Mesothelial cell of epicardium (in vitro differentiated cells): ENCODE results near the gene PJA2. TPM values are rescaled to one million over a fixed set of nuclear protein-coding genes. Genes with fewer than 3 reads are reported as not detected.

Experiments
- DNase-seq, 2 experiments: peaks; one replicate each; pipeline ENCODE4 v3.0.0; 2021; ENCODE audit warnings: low spot score in 2 of 2; ENCODE audit not compliant: unreplicated experiment in 2 of 2
- H3K27ac Mint-ChIP-seq: 2 replicates; pipeline ENCODE4 v1.8.0; 2021; ENCODE audit warnings: mixed read lengths
- H3K27me3 Mint-ChIP-seq: 2 replicates; pipeline ENCODE4 v1.8.0; 2021; ENCODE audit warnings: low read depth, mixed read lengths
- H3K36me3 Mint-ChIP-seq: 2 replicates; pipeline ENCODE4 v1.8.0; 2021; ENCODE audit warnings: mixed read lengths
- H3K4me1 Mint-ChIP-seq: 2 replicates; pipeline ENCODE4 v1.8.0; 2021; ENCODE audit warnings: mixed read lengths
- H3K4me3 Mint-ChIP-seq: 2 replicates; pipeline ENCODE4 v1.8.0; 2021; ENCODE audit warnings: mild to moderate bottlenecking, moderate library complexity, mixed read lengths
- H3K9me3 Mint-ChIP-seq: 2 replicates; pipeline ENCODE4 v1.8.0; 2021; ENCODE audit warnings: mixed read lengths
- total RNA-seq: library from RNA; stranded (reverse); gene quantifications from 3 replicates; pipeline ENCODE4 v1.2.1, GENCODE V29; 2021
- TF ChIP-seq, protein P1 (sequence below): fragments of 200-600 bp; sonication (generic); IDR thresholded peaks from one replicate; pipeline ENCODE4 v1.5.0; 2021; ENCODE audit warnings: antibody characterized with exemption; ENCODE audit not compliant: unreplicated experiment

The PJA2 gene
- total RNA-seq, 1 donor from 2014 or later, result 69.2 TPM

DNA sequence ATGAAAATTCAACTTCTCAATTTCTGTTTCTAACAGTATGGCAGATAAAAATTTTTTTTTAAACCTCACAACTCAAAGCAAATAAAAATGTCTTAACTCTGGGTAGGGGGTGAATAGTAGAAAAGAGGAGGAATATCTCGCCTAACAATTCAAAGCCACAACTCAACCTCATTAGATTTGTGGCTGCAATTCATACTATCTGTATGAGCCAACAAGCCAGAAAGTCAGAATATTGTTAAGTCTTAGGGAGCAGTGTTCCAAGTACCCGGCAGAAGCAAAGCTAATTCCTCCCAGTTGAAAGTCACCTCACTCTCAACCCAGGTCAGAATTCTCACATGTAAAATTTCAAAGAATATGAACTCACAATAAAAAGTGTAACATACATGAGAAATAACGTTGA lies 15.0 kb downstream of the PJA2 start:
- H3K36me3 Mint-ChIP-seq, result peaks cover 39% of the 10 kb centered on the region

DNA sequence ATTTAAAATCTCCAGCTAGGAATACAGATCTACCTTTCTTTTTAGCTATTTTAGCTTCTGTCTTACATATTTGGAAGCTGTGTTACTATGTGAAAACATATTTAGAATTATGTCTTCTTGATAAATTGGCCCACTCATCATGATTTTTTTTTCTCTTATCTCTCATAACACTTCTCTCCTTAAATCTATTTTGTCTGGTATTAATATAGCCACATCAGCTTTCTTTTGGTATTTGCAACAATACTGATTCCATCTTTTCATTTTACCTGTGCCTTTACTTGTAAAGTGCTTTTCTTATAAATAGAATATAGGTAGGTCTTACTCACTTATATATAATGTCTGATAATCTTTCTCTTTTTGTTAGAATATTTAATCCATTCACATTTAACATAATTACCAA lies 19.6 kb downstream of the PJA2 start:
- Mint-ChIP-seq H3K27me3 (no peaks in the 10 kb centered on the region), H3K9me3 (peaks cover 25% of the 10 kb centered on the region), H3K4me1 (peaks cover 7% of the 10 kb centered on the region), H3K36me3 (peaks cover 27% of the 10 kb centered on the region), H3K4me3 (no peak overlapping the region), H3K27ac (no peak overlapping the region)
- TF ChIP-seq, protein P1, sequence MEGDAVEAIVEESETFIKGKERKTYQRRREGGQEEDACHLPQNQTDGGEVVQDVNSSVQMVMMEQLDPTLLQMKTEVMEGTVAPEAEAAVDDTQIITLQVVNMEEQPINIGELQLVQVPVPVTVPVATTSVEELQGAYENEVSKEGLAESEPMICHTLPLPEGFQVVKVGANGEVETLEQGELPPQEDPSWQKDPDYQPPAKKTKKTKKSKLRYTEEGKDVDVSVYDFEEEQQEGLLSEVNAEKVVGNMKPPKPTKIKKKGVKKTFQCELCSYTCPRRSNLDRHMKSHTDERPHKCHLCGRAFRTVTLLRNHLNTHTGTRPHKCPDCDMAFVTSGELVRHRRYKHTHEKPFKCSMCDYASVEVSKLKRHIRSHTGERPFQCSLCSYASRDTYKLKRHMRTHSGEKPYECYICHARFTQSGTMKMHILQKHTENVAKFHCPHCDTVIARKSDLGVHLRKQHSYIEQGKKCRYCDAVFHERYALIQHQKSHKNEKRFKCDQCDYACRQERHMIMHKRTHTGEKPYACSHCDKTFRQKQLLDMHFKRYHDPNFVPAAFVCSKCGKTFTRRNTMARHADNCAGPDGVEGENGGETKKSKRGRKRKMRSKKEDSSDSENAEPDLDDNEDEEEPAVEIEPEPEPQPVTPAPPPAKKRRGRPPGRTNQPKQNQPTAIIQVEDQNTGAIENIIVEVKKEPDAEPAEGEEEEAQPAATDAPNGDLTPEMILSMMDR, result no peak
- DNase-seq, result no peak

More for the DNA sequence above, 15.0 kb downstream of the PJA2 start:
- Mint-ChIP-seq H3K27me3 (no peaks in the 10 kb centered on the region), H3K9me3 (peaks cover 25% of the 10 kb centered on the region), H3K4me3 (no peak overlapping the region), H3K27ac (peak overlapping the region; percentile 10), H3K4me1 (peaks cover 10% of the 10 kb centered on the region)
- DNase-seq, result no peak
- TF ChIP-seq, protein P1, result no peak

DNA sequence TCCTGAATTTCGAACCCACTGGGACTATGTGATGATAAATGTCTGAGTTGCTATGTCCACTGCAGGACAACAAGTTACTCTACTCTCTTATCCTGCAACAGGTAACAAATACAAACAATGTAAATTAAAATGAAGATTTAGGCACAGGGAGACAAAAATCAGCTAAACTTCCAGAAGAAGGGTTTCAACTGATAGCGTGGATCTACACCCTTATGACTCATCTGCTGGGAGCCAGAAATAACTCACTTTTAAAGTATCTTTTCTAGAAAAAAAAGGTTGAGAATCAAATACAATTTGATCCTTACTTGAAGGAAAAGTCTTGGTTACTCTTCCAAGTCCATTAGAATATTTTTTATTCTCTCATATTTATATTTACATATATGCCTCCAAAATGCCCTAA lies 21.4 kb downstream of the PJA2 start:
- peaks cover 24% of the 10 kb centered on the region for H3K36me3 Mint-ChIP-seq
- H3K27me3 Mint-ChIP-seq, result no peaks in the 10 kb centered on the region
- DNase-seq, result no peak
- TF ChIP-seq, protein P1, result no peak
- H3K9me3 Mint-ChIP-seq, result peaks cover 25% of the 10 kb centered on the region
- H3K27ac Mint-ChIP-seq, result peak overlapping the region; percentile 28
- H3K4me3 Mint-ChIP-seq, result no peak overlapping the region
- H3K4me1 Mint-ChIP-seq, result peaks cover 3% of the 10 kb centered on the region

DNA sequence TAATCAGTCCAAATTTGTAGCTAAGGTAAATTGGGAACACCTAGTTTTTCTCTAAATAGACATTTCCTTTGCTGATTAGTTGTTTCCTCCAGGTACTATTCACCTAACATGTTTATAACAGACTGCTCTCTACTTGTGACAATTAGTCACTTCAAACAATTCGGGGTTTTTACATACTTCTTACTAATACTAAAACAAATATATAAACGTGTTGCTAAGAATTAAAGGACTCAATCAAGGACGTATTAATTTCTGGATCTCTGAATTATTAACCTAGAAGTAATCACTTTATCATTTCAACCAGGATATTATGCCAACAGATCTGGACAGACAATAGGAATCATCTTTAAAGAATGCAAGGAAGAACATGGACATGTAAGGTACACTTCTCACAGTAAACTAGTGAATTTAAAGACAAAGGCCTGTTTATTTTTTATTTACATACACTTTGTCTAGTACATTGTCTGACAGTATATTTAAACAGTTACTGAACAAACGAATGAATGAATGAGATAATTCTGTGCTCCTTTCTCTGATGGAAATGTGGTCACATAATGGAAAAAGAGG lies 22.3 kb downstream of the PJA2 start:
- Mint-ChIP-seq H3K36me3 (peaks cover 20% of the 10 kb centered on the region), H3K9me3 (peaks cover 21% of the 10 kb centered on the region), H3K27ac (no peak overlapping the region), H3K27me3 (no peaks in the 10 kb centered on the region), H3K4me1 (peaks cover 3% of the 10 kb centered on the region), H3K4me3 (no peak overlapping the region)
- no peak for DNase-seq
- TF ChIP-seq, protein P1, result no peak

DNA sequence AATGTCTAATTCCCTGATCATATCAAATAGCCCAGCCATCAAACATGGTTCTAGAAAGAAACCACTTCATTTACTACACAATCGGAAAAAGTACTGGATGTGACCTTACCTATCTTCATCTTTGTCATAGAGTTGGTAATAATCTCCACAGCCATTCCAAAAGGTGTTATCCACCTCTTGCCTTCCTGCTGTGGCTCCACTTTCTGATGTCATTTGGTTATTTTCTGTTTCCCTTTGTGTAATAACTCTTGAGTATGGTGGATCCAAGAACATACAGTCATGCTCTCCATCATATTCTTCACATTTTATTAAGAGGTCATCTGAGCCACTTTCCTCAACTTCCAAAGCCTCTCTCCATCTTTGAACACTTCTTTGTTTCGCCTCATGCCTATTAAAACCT lies 31.7 kb downstream of the PJA2 start:
- TF ChIP-seq, protein P1, result no peak
- Mint-ChIP-seq H3K27ac (no peak overlapping the region), H3K36me3 (peaks cover 34% of the 10 kb centered on the region), H3K4me1 (peaks cover 3% of the 10 kb centered on the region), H3K27me3 (no peaks in the 10 kb centered on the region), H3K4me3 (no peak overlapping the region), H3K9me3 (no peaks in the 10 kb centered on the region)
- DNase-seq, result no peak

DNA sequence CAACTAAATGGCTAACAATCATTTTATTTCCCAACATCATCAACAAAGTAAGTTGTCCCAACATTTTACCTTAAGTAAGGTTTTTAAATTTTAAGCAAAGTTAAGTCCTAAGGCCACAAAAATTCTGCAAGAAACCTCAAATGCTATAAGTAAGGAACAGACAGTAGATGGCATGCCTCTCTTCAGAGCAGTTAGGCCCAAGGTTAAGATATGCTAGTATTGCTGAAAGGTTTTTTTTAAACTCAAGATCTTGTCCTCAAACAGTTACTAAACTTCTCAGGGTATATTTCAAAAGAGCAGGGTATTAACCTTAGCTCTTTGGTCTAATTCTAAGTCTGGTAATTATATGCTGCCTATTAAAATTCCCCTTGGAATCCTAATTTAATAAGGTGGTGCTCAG lies 35.1 kb downstream of the PJA2 start:
- no peaks in the 10 kb centered on the region for H3K27me3 Mint-ChIP-seq
- TF ChIP-seq, protein P1, result no peak
- H3K27ac Mint-ChIP-seq, result peak overlapping the region; percentile 29
- H3K36me3 Mint-ChIP-seq, result peaks cover 29% of the 10 kb centered on the region
- peaks cover 3% of the 10 kb centered on the region for H3K4me1 Mint-ChIP-seq
- no peak overlapping the region for H3K4me3 Mint-ChIP-seq
- no peak for DNase-seq
- no peaks in the 10 kb centered on the region for H3K9me3 Mint-ChIP-seq
